A549 (cell line): ENCODE data around the gene PIK3C2B. TPM values are rescaled to one million over a fixed set of nuclear protein-coding genes. Genes with fewer than 3 reads are reported as not detected.

ENCODE experiments used
- ATAC-seq, 2 experiments: fragments of 200-7000 bp in 1 of 2; fragments of >200 bp in 1 of 2; cut with Nextera tagmentation in 1 of 2; cut with Tn5 transposase in 1 of 2; 3 replicates each; pipeline versions ENCODE4 v1.8.0 to v1.9.1; 2018 to 2020; ENCODE audit warnings: mild to moderate bottlenecking in 1 of 2, moderate library complexity in 1 of 2
- CTCF ChIA-PET: fragments of 300-600 bp; sonication (Branson Sonifier 250); formaldehyde crosslinking; extraction: SDS; loops from one replicate; lab custom pipeline; 2021; ENCODE audit warnings: antibody characterized with exemption, inconsistent platforms; lab: Yijun Ruan, JAX
- POLR2A ChIA-PET: fragments of 350-600 bp; formaldehyde crosslinking; extraction: SDS; loops from one replicate; lab custom pipeline; 2021; ENCODE audit warnings: antibody characterized with exemption, inconsistent platforms; lab: Yijun Ruan, JAX
- DNase-seq, 2 experiments: peaks; one replicate each; pipeline versions ENCODE4 v3.0.0 to v3.0.0-alpha.2; 2011 to 2016; ENCODE audit warnings: low read depth in 1 of 2, low spot score in 1 of 2
- FAIRE-seq: peaks from 2 replicates; lab custom pipeline; 2011; peaks lifted over from hg19 to GRCh38; lab: Jason Lieb, UNC
- H3K27ac ChIP-seq, 2 experiments: fragments of >200 bp; sonication (Bioruptor Twin); formaldehyde crosslinking; 3 replicates each; pipeline ENCODE4 v1.5.1; 2016 to 2017
- H3K4me1 ChIP-seq: fragments of >200 bp; sonication (Bioruptor Twin); formaldehyde crosslinking; 3 replicates; pipeline ENCODE4 v1.6.1; 2016
- H3K4me2 ChIP-seq: fragments of >200 bp; sonication (Bioruptor Twin); formaldehyde crosslinking; 3 replicates; pipeline ENCODE4 v1.6.1; 2016
- H3K4me3 ChIP-seq: fragments of >200 bp; sonication (Bioruptor Twin); formaldehyde crosslinking; 3 replicates; pipeline ENCODE4 v1.5.1; 2016
- H3K9me3 ChIP-seq: fragments of >200 bp; sonication (Bioruptor Twin); formaldehyde crosslinking; 3 replicates; pipeline ENCODE4 v1.6.1; 2016
- CBX2 ChIP-seq: fragments of 200-600 bp; sonication (generic); IDR thresholded peaks from 2 replicates; pipeline ENCODE4 v1.6.1; 2016; ENCODE audit warnings: low read depth, mild to moderate bottlenecking, borderline replicate concordance
- CEBPB ChIP-seq, 2 experiments: fragments of >200 bp in 1 of 2; sonication (Bioruptor Twin) in 1 of 2; formaldehyde crosslinking in 1 of 2; IDR thresholded peaks; 2 replicates each; pipeline ENCODE4 v1.6.1; 2012 to 2016
- CHD4 ChIP-seq: fragments of 200-600 bp; sonication (generic); IDR thresholded peaks from 2 replicates; pipeline ENCODE4 v1.6.1; 2016; ENCODE audit warnings: antibody characterized with exemption, mild to moderate bottlenecking, borderline replicate concordance
- EHMT2 ChIP-seq: fragments of 200-600 bp; sonication (generic); IDR thresholded peaks from 2 replicates; pipeline ENCODE4 v1.6.1; 2016; ENCODE audit warnings: antibody characterized with exemption, low read depth, mild to moderate bottlenecking, moderate library complexity
- EP300 ChIP-seq, 2 experiments: fragments of >200 bp; sonication (Bioruptor Twin); formaldehyde crosslinking; IDR thresholded peaks; 2 replicates in 1 of 2; 3 replicates in 1 of 2; pipeline ENCODE4 v1.6.1; 2016 to 2017
- ESRRA ChIP-seq: fragments of 150-350 bp; IDR thresholded peaks from 2 replicates; pipeline ENCODE4 v1.6.1; 2014; ENCODE audit warnings: mild to moderate bottlenecking, low read length, borderline replicate concordance
- HEYL ChIP-seq: fragments of 250-450 bp; sonication (Bioruptor Pico); IDR thresholded peaks from 2 replicates; pipeline ENCODE4 v1.8.0; 2021; ENCODE audit warnings: mild to moderate bottlenecking, moderate library complexity
- HOXB13 ChIP-seq: fragments of 250-450 bp; sonication (Bioruptor Pico); IDR thresholded peaks from 2 replicates; pipeline ENCODE4 v1.5.0; 2020; ENCODE audit warnings: low read depth, mild to moderate bottlenecking, moderate library complexity
- HOXB5 ChIP-seq: fragments of 250-450 bp; sonication (Bioruptor Pico); IDR thresholded peaks from 2 replicates; pipeline ENCODE4 v1.5.0; 2020; ENCODE audit warnings: mild to moderate bottlenecking, moderate library complexity
- KDM1A ChIP-seq: fragments of 200-600 bp; sonication (generic); IDR thresholded peaks from 2 replicates; pipeline ENCODE4 v1.6.1; 2016; ENCODE audit warnings: low read depth, mild to moderate bottlenecking
- MAFK ChIP-seq: fragments of 450-650 bp; IDR thresholded peaks from 2 replicates; pipeline ENCODE4 v1.6.1; 2014; ENCODE audit not compliant: partially characterized antibody
- MYC ChIP-seq: IDR thresholded peaks from 2 replicates; pipeline ENCODE4 v1.6.1; 2012; ENCODE audit warnings: mild to moderate bottlenecking, inconsistent platforms, low read length, improper control_type of control experiment, borderline replicate concordance
- NFE2L2 ChIP-seq: fragments of 150-350 bp; conservative IDR thresholded peaks from 2 replicates; pipeline ENCODE4 v1.6.1; 2014; ENCODE audit warnings: low read length
- RAD21 ChIP-seq, 2 experiments: fragments of >200 bp in 1 of 2; sonication (Bioruptor Twin) in 1 of 2; formaldehyde crosslinking in 1 of 2; IDR thresholded peaks in 1 of 2; conservative IDR thresholded peaks in 1 of 2; 2 replicates in 1 of 2; 3 replicates in 1 of 2; pipeline ENCODE4 v1.6.1; 2012 to 2018; ENCODE audit warnings: inconsistent platforms in 1 of 2
- RARB ChIP-seq: fragments of 250-450 bp; sonication (Bioruptor Pico); IDR thresholded peaks from 2 replicates; pipeline ENCODE4 v1.8.0; 2021; ENCODE audit warnings: mild to moderate bottlenecking, moderate library complexity
- RCOR1 ChIP-seq: fragments of 150-350 bp; IDR thresholded peaks from 2 replicates; pipeline ENCODE4 v1.6.1; 2014; ENCODE audit warnings: antibody characterized with exemption, low read length, low read depth
- RFX5 ChIP-seq: fragments of 450-650 bp; IDR thresholded peaks from 2 replicates; pipeline ENCODE4 v1.7.1; 2014; ENCODE audit warnings: antibody characterized with exemption, mild to moderate bottlenecking, moderate library complexity
- SMC3 ChIP-seq: fragments of >200 bp; sonication (Bioruptor Twin); formaldehyde crosslinking; IDR thresholded peaks from 3 replicates; pipeline ENCODE4 v1.6.1; 2018; ENCODE audit warnings: inconsistent platforms
- SREBF2 ChIP-seq: fragments of 450-650 bp; IDR thresholded peaks from 2 replicates; pipeline ENCODE4 v1.6.1; 2014; ENCODE audit warnings: mild to moderate bottlenecking, moderate library complexity
- TFCP2L1 ChIP-seq: fragments of 250-450 bp; sonication (Bioruptor Pico); IDR thresholded peaks from 2 replicates; pipeline ENCODE4 v1.5.0; 2021; ENCODE audit warnings: mild to moderate bottlenecking
- TP53 ChIP-seq: fragments of 250-450 bp; sonication (Bioruptor Pico); IDR thresholded peaks from 2 replicates; pipeline ENCODE4 v1.5.0; 2021; ENCODE audit warnings: mild to moderate bottlenecking, moderate library complexity
- ZC3H11A ChIP-seq: fragments of 450-650 bp; IDR thresholded peaks from 2 replicates; pipeline ENCODE4 v1.6.1; 2014; ENCODE audit warnings: antibody characterized with exemption, mild to moderate bottlenecking
- ZFP36 ChIP-seq: fragments of 450-650 bp; IDR thresholded peaks from 2 replicates; pipeline ENCODE4 v1.6.1; 2014; ENCODE audit warnings: borderline replicate concordance; ENCODE audit not compliant: partially characterized antibody
- WGBS: methylation state at CpG from one replicate; pipeline ENCODE4 v1.1.6; 2017; ENCODE audit errors: missing lambda C conversion rate; 5-methylcytosine and 5-hydroxymethylcytosine counted together
- polyA plus RNA-seq, 4 experiments: library from polyadenylated mRNA; depleted of rRNA in 3 of 4; stranded (reverse); fragments of >200 nt; fragmentation: RNase III in 1 of 4; extraction: RNeasy Plus Mini Kit Qiagen cat#74134 plus additional on column Dnase treatment in 1 of 4; gene quantifications; 2 replicates in 3 of 4; 3 replicates in 1 of 4; pipeline ENCODE4 v1.2.3, GENCODE V29; 2011 to 2017
- TF ChIP-seq, protein P1 (sequence below): IDR thresholded peaks from 2 replicates; pipeline ENCODE4 v1.6.1; 2012; ENCODE audit warnings: low read depth, borderline replicate concordance
- TF ChIP-seq, protein P2 (sequence below): fragments of >200 bp; sonication (Bioruptor Twin); formaldehyde crosslinking; IDR thresholded peaks from 2 replicates; pipeline ENCODE4 v1.6.1; 2016
- TF ChIP-seq, protein P3 (sequence below): IDR thresholded peaks from 2 replicates; pipeline ENCODE4 v1.6.1; 2012
- TF ChIP-seq, protein P4 (sequence below): fragments of 250-450 bp; sonication (Bioruptor Pico); IDR thresholded peaks from 2 replicates; pipeline ENCODE4 v1.5.0; 2020; ENCODE audit warnings: low read depth, mild to moderate bottlenecking, moderate library complexity

The PIK3C2B gene
- polyA plus RNA-seq, 2 of the 4 experiments (the other 2 are of a cell fraction) = 9.2 to 9.7 TPM

DNA sequence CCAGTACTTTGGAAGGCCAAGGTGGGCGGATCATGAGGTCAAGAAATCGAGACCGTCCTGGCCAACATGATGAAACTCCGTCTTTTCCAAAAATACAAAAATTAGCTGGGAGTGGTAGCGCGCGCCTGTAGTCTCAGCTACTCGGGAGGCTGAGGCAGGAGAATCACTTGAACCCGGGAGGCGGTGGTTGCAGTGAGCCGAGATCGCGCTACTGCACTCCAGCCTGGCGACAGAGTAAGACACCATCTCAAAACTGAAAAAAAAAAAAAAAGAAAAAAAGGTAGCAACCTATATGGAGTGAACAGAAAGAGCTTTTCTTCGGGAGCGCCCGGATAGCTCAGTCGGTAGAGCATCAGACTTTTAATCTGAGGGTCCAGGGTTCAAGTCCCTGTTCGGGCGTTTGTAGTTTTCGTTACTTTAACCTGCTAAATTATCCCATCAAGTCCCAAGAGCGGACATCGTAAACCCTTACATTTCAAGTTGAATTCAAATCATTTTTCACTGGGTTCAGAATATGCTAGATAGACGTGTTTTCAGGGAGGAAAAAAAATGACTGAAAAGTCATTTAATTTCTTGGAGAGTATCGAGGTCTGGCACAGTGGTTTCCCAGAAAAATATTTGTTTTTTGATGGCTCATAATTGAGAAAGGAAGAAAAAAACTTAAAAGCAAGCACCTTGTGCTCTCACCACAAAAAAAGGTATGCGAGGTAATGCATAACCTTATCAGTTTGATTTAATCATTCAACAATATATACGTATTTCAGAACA lies 11.8 kb upstream of the PIK3C2B start (continued):
- TF ChIP-seq ESRRA (no peak), EHMT2 (no peak), KDM1A (0 out of 2 replicates have a peak, but pooled peaks have one; percentile 22), RFX5 (no peak), CEBPB (IDR thresholded peaks at IDR 0.05) (0 out of 4 replicates have a peak, but pooled peaks of 1 of the 2 experiments have one; percentile 19), CBX2 (no peak), MAFK (peak; percentile 50), SREBF2 (peak; percentile 85), TP53 (CRISPR knock-in tag) (0 out of 2 replicates have a peak, but pooled peaks have one; percentile 18), HOXB13 (CRISPR knock-in tag) (no peak)
- TF ChIP-seq, protein P1, sequence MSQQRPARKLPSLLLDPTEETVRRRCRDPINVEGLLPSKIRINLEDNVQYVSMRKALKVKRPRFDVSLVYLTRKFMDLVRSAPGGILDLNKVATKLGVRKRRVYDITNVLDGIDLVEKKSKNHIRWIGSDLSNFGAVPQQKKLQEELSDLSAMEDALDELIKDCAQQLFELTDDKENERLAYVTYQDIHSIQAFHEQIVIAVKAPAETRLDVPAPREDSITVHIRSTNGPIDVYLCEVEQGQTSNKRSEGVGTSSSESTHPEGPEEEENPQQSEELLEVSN = no peak

DNA sequence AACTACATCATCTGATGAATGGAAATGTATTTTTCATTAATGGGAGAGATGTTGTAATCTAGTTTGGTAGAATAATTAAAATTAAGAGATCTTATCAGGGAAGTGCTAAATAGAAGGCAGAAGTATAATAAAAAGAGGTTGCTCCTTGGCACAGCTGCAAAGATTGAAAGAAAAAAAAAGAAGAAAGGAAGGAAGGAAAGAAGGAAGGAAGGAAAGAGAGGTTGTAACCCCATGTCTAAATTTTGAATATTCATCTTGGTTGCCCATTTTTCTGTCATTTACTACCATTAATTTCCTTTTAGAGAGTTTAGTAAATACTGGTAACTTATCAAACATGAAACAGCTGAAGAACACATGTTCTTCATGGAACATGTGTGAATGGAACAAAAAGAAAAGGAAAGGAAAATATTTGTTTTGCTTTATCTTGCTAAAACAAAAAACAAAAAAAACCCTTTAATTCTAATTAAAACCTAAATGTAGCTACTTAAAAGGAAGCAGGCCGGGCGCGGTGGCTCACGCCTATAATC lies 11.1 kb upstream of the PIK3C2B start:
- FAIRE-seq (no peak), ATAC-seq (no peak), DNase-seq (no peak)
- Histone ChIP-seq H3K27ac (peak overlapping the region; percentile 67 to 86), H3K4me2 (peak overlapping the region; percentile 76), H3K4me1 (peaks cover 21% of the 10 kb centered on the region), H3K4me3 (peak overlapping the region; percentile 38), H3K9me3 (no peaks in the 10 kb centered on the region)
- POLR2A ChIA-PET = interaction anchor here (1.1 to 4.0 kb wide), 4 partner anchors 10 to 128 kb away, joined by 4 to 87 read pairs (median 18); partner anchors contain the start of genes MDM4 and PIK3C2B
- TF ChIP-seq ESRRA (no peak), CHD4 (no peak)
- TF ChIP-seq, protein P2, sequence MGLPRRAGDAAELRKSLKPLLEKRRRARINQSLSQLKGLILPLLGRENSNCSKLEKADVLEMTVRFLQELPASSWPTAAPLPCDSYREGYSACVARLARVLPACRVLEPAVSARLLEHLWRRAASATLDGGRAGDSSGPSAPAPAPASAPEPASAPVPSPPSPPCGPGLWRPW = no peak
- WGBS = 3% methylated on average over 4 of the region's 4 CpGs
- CTCF ChIA-PET = interaction anchor here (0.7 to 20.5 kb wide), 15 partner anchors 10 to 302 kb away, joined by 3 to 530 read pairs (median 12); partner anchors contain the start of genes MDM4 and PIK3C2B

DNA sequence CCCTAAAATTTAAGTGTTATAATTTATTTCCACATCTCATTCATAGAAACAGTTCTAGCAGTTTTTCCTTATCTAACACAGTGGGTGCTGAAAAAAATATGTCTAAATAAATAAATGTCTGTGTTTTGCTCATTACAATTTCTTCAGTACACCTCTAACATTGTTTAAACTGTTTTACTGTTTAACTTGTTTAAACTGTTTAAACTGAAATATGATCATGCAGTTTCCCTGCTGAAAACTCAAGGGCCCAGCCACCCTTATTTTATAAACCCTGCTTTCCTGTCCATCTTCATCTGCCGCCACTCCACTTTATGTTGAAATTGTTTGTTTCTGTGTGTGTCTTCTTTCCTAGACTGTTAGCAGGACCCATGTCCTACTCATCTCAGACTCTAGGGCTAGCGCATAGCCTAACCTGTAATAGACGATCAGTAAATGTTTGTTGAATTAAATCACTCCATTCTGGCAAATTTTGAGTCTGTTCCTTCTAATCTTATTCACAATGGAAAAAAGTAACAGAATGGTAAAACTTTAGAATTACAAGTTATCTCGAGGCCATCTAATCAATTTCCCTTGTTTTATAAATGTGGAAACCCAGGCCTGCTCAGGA lies 9.4 kb upstream of the PIK3C2B start:
- CTCF ChIA-PET = interaction anchor here (0.6 to 20.5 kb wide), 32 partner anchors 11 to 1147 kb away, joined by 3 to 530 read pairs (median 6); partner anchors contain the start of genes MDM4, PIK3C2B and REN
- FAIRE-seq = no peak
- Histone ChIP-seq H3K4me2 (peak overlapping the region; percentile 53), H3K27ac (peak overlapping the region; percentile 66 to 73), H3K9me3 (no peaks in the 10 kb centered on the region), H3K4me3 (no peak overlapping the region), H3K4me1 (peaks cover 21% of the 10 kb centered on the region)
- TF ChIP-seq, protein P3, sequence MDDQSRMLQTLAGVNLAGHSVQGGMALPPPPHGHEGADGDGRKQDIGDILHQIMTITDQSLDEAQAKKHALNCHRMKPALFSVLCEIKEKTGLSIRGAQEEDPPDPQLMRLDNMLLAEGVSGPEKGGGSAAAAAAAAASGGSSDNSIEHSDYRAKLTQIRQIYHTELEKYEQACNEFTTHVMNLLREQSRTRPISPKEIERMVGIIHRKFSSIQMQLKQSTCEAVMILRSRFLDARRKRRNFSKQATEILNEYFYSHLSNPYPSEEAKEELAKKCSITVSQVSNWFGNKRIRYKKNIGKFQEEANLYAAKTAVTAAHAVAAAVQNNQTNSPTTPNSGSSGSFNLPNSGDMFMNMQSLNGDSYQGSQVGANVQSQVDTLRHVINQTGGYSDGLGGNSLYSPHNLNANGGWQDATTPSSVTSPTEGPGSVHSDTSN = no peak
- no peak for TF ChIP-seq HEYL (CRISPR knock-in tag)
- no peak for TF ChIP-seq HOXB5 (CRISPR knock-in tag)
- no peak for TF ChIP-seq NFE2L2
- no peak for TF ChIP-seq RARB (CRISPR knock-in tag)
- TF ChIP-seq ZC3H11A = no peak
- TF ChIP-seq, protein P4, sequence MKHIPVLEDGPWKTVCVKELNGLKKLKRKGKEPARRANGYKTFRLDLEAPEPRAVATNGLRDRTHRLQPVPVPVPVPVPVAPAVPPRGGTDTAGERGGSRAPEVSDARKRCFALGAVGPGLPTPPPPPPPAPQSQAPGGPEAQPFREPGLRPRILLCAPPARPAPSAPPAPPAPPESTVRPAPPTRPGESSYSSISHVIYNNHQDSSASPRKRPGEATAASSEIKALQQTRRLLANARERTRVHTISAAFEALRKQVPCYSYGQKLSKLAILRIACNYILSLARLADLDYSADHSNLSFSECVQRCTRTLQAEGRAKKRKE (CRISPR knock-in tag) = no peak
- TF ChIP-seq, protein P2 = no peak
- TF ChIP-seq RAD21 (conservative IDR thresholded peaks at IDR 0.05 in 1 of 2, IDR thresholded peaks at IDR 0.05 in 1 of 2) = no peak
- TF ChIP-seq TP53 (CRISPR knock-in tag) = no peak
- TF ChIP-seq RCOR1 = no peak
- TF ChIP-seq ZFP36 = no peak
- TF ChIP-seq TFCP2L1 (CRISPR knock-in tag) = no peak
- no peak for TF ChIP-seq HOXB13 (CRISPR knock-in tag)
- TF ChIP-seq MYC = no peak
- no peak for TF ChIP-seq EP300 (IDR thresholded peaks at IDR 0.05)
- TF ChIP-seq RFX5 = no peak
- TF ChIP-seq SMC3 = no peak
- ATAC-seq = no peak
- no peak for DNase-seq
- POLR2A ChIA-PET = no interaction called here
- 62% methylated on average over 4 of the region's 4 CpGs for WGBS
